Vagina (tissue), 2 donors: ENCODE data around the gene TPO. TPM values are rescaled to one million over a fixed set of nuclear protein-coding genes. Genes with fewer than 3 reads are reported as not detected.

ENCODE experiments used
- DNase-seq, 2 donors: peaks; one replicate each; pipeline ENCODE4 v3.0.0-alpha.2; 2017; ENCODE audit errors: extremely low spot score in 2 of 2
- H3K27ac ChIP-seq: fragments of 200-600 bp; sonication (generic); one replicate; pipeline ENCODE4 v1.5.1; 2019
- H3K27me3 ChIP-seq: fragments of 200-600 bp; sonication (generic); one replicate; pipeline ENCODE4 v1.5.1; 2019
- H3K36me3 ChIP-seq, 2 donors: fragments of 200-600 bp; sonication (generic); one replicate each; pipeline ENCODE4 v1.5.1; 2017 to 2019
- H3K4me1 ChIP-seq: fragments of 200-600 bp; sonication (generic); one replicate; pipeline ENCODE4 v1.5.1; 2019
- H3K4me3 ChIP-seq, 2 donors: fragments of 200-600 bp; sonication (generic); 1 replicate in 1 of 2; 2 replicates in 1 of 2; pipeline ENCODE4 v1.5.1; 2016 to 2019
- H3K9me3 ChIP-seq: fragments of 200-600 bp; sonication (generic); one replicate; pipeline ENCODE4 v1.5.1; 2019
- POLR2A ChIP-seq, 2 donors: fragments of 450-650 bp; IDR thresholded peaks; one replicate each; pipeline ENCODE4 v1.6.1; 2017; ENCODE audit warnings: antibody characterized with exemption in 2 of 2, mild to moderate bottlenecking in 2 of 2, moderate library complexity in 2 of 2
- POLR2AphosphoS5 ChIP-seq, 2 donors: sonication (generic); formaldehyde crosslinking; IDR thresholded peaks; one replicate each; pipeline ENCODE4 v1.9.0; 2017; ENCODE audit warnings: antibody characterized with exemption in 2 of 2, mild to moderate bottlenecking in 2 of 2, low read depth in 1 of 2; ENCODE audit not compliant: insufficient read depth in 1 of 2
- intact Hi-C: fragments of 100-400 bp; cut with DNase I; formaldehyde crosslinking; loops from one replicate; pipeline ENCODE4 v1.15.1; 2023
- total RNA-seq: library from RNA; depleted of rRNA; stranded (reverse); fragments of >200 nt; gene quantifications from one replicate; pipeline ENCODE4 v1.2.3, GENCODE V29; 2016
- TF ChIP-seq, protein P1 (sequence below), 3 experiments: fragments of 450-650 bp in 2 of 3; fragments of 200-600 bp in 1 of 3; sonication (generic) in 1 of 3; IDR thresholded peaks; one replicate each; pipeline ENCODE4 v1.5.1; 2017 to 2019; ENCODE audit warnings: antibody characterized with exemption in 3 of 3, mild to moderate bottlenecking in 2 of 3, moderate library complexity in 2 of 3

The TPO gene
- total RNA-seq, 1 donor from 2014 or later = 2.0 TPM

- H3K27me3 ChIP-seq = no peaks in the 10 kb centered on the region
- H3K9me3 ChIP-seq = no peaks in the 10 kb centered on the region
- no peak for TF ChIP-seq POLR2A (IDR thresholded peaks at IDR 0.05)
- TF ChIP-seq, protein P1, sequence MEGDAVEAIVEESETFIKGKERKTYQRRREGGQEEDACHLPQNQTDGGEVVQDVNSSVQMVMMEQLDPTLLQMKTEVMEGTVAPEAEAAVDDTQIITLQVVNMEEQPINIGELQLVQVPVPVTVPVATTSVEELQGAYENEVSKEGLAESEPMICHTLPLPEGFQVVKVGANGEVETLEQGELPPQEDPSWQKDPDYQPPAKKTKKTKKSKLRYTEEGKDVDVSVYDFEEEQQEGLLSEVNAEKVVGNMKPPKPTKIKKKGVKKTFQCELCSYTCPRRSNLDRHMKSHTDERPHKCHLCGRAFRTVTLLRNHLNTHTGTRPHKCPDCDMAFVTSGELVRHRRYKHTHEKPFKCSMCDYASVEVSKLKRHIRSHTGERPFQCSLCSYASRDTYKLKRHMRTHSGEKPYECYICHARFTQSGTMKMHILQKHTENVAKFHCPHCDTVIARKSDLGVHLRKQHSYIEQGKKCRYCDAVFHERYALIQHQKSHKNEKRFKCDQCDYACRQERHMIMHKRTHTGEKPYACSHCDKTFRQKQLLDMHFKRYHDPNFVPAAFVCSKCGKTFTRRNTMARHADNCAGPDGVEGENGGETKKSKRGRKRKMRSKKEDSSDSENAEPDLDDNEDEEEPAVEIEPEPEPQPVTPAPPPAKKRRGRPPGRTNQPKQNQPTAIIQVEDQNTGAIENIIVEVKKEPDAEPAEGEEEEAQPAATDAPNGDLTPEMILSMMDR (IDR thresholded peaks at IDR 0.05) = no peak
- peak in 1 of 2 donors; percentile 41 for TF ChIP-seq POLR2AphosphoS5 (IDR thresholded peaks at IDR 0.05; ENCODE audit: insufficient read depth in 1 of 2, low read depth in 1 of 2)
- H3K4me1 ChIP-seq = peaks cover 26% of the 10 kb centered on the region
- H3K27ac ChIP-seq = peak overlapping the region; percentile 43
- H3K36me3 ChIP-seq = no peaks in the 10 kb centered on the region
- H3K4me3 ChIP-seq = no peak overlapping the region
- intact Hi-C loops = no loop called here
- no peak for DNase-seq
These were observed 140.5 kb downstream of the TPO start for GRCh38 chr2:1553671-1554295.

DNA sequence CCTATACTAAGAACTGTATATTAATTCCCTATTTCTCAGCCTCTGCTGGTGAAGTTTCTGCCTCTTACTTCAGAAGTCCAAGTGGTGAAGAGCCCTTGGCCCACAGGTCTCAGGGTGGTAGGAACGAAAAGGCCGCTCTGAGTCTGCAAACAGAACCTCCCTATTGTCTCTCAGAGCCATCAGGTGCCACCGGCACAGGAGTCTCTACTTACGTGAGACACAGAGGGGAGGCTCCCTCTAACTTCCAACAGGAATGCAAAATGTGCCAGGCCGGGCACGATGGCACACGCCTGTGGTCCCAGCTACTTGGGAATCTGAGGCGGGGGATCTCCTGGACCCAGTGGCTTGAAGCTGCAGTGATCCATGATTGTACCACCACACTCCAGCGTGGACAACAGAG lies 143.0 kb downstream of the TPO start:
- DNase-seq = no peak
- Histone ChIP-seq H3K4me1 (peaks cover 18% of the 10 kb centered on the region), H3K9me3 (no peaks in the 10 kb centered on the region), H3K4me3 (no peak overlapping the region), H3K27me3 (no peaks in the 10 kb centered on the region), H3K27ac (no peak overlapping the region), H3K36me3 (no peaks in the 10 kb centered on the region)
- intact Hi-C loops = no loop called here
- TF ChIP-seq, protein P1 (IDR thresholded peaks at IDR 0.05) = no peak
- TF ChIP-seq POLR2AphosphoS5 (IDR thresholded peaks at IDR 0.05; ENCODE audit: insufficient read depth in 1 of 2, low read depth in 1 of 2) (no peak), POLR2A (IDR thresholded peaks at IDR 0.05) (no peak)

GRCh38 chr2:1556776-1557466 lies 143.7 kb downstream of the TPO start:
- intact Hi-C loops = no loop called here
- no peak for DNase-seq

DNA sequence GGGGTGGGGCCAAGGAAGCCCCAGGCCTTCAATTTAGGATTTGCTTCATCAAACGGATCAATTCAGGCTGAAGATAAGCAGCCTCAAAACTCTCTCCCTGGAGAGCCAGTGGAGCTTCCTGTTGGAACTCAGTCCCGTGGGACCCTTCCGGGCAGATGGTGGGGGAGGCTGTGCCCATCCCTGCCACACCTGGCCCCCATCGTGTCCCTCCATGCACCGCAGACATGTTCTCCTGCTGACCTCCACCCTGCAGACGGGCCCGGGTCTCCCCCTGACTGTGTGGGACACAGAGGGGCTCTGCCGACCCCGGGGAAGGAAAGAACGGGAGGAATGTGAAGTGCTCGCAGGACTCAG lies 144.2 kb downstream of the TPO start:
- intact Hi-C loops = no loop called here
- TF ChIP-seq POLR2A (IDR thresholded peaks at IDR 0.05) (no peak), POLR2AphosphoS5 (IDR thresholded peaks at IDR 0.05; ENCODE audit: insufficient read depth in 1 of 2, low read depth in 1 of 2) (no peak)
- TF ChIP-seq, protein P1 (IDR thresholded peaks at IDR 0.05) = no peak
- Histone ChIP-seq H3K4me1 (peaks cover 16% of the 10 kb centered on the region), H3K9me3 (no peaks in the 10 kb centered on the region), H3K4me3 (no peak overlapping the region), H3K36me3 (no peaks in the 10 kb centered on the region), H3K27ac (no peak overlapping the region), H3K27me3 (no peaks in the 10 kb centered on the region)
- no peak for DNase-seq

More at GRCh38 chr2:1556776-1557466, 143.7 kb downstream of the TPO start:
- Histone ChIP-seq H3K27me3 (no peaks in the 10 kb centered on the region), H3K4me1 (peaks cover 18% of the 10 kb centered on the region), H3K27ac (no peak overlapping the region), H3K9me3 (no peaks in the 10 kb centered on the region), H3K36me3 (no peaks in the 10 kb centered on the region), H3K4me3 (no peak overlapping the region)
- TF ChIP-seq POLR2A (IDR thresholded peaks at IDR 0.05) = no peak
- no peak for TF ChIP-seq POLR2AphosphoS5 (IDR thresholded peaks at IDR 0.05; ENCODE audit: insufficient read depth in 1 of 2, low read depth in 1 of 2)
- TF ChIP-seq, protein P1 (IDR thresholded peaks at IDR 0.05) = no peak

GRCh38 chr2:1559589-1560175 lies 146.4 kb downstream of the TPO start:
- no peaks in the 10 kb centered on the region for H3K4me1 ChIP-seq
- no peaks in the 10 kb centered on the region for H3K36me3 ChIP-seq
- intact Hi-C loops = no loop called here
- TF ChIP-seq, protein P1 (IDR thresholded peaks at IDR 0.05) = no peak
- TF ChIP-seq POLR2A (IDR thresholded peaks at IDR 0.05) (no peak), POLR2AphosphoS5 (IDR thresholded peaks at IDR 0.05; ENCODE audit: insufficient read depth in 1 of 2, low read depth in 1 of 2) (no peak)
- no peaks in the 10 kb centered on the region for H3K27me3 ChIP-seq
- no peak overlapping the region for H3K27ac ChIP-seq
- DNase-seq = no peak
- H3K9me3 ChIP-seq = no peaks in the 10 kb centered on the region
- no peak overlapping the region for H3K4me3 ChIP-seq
